ENCODE data around the gene ADAMTS18. TPM values are rescaled to one million over a fixed set of nuclear protein-coding genes. Genes with fewer than 3 reads are reported as not detected.

Gene ADAMTS18
- polyA plus RNA-seq, 2 of the 4 experiments (the other 2 are of a cell fraction) = 0.03 TPM; not detected in 1

DNA sequence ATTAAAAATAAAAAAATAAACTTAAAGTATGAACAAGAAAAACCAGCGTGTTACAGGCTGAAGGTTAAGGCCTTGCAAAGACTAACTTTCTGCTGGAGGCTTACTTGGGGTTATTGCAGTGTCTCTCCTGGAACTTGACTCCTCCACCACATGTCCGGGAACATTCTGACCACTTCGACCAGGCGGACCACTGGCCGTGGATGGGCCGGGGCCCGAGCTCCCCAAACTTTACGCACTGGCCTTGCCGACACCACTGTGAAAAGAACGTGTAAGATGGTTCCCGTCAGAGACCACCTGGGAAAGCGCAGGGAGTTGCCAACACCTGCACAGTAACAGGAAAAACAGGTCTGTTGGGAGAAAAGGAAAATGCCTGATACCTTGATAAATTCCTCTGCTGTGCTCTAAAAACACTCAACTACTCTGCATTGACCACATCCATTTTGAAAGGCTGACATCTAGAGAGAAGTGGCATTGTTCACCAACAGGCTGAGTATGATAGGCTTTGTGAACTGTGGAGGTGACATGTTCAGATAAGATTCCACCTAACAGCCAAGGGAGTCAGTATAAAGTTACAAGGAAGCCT lies 99.1 kb downstream of the ADAMTS18 start:
- Histone ChIP-seq H3K4me1 (no peaks in the 10 kb centered on the region), H3K4me2 (no peak overlapping the region), H3K27ac (no peak overlapping the region), H3K9me3 (no peaks in the 10 kb centered on the region), H3K4me3 (no peak overlapping the region)
- POLR2A ChIA-PET = no interaction called here
- TF ChIP-seq KDM1A (IDR thresholded peaks at IDR 0.05; ENCODE audit: low read depth) = no peak
- TF ChIP-seq, protein P1, sequence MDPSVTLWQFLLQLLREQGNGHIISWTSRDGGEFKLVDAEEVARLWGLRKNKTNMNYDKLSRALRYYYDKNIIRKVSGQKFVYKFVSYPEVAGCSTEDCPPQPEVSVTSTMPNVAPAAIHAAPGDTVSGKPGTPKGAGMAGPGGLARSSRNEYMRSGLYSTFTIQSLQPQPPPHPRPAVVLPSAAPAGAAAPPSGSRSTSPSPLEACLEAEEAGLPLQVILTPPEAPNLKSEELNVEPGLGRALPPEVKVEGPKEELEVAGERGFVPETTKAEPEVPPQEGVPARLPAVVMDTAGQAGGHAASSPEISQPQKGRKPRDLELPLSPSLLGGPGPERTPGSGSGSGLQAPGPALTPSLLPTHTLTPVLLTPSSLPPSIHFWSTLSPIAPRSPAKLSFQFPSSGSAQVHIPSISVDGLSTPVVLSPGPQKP (IDR thresholded peaks at IDR 0.05; ENCODE audit: low read depth, low read length) = no peak
- no peak for TF ChIP-seq MAFK (IDR thresholded peaks at IDR 0.05; ENCODE audit: partially characterized antibody)
- TF ChIP-seq, protein P2, sequence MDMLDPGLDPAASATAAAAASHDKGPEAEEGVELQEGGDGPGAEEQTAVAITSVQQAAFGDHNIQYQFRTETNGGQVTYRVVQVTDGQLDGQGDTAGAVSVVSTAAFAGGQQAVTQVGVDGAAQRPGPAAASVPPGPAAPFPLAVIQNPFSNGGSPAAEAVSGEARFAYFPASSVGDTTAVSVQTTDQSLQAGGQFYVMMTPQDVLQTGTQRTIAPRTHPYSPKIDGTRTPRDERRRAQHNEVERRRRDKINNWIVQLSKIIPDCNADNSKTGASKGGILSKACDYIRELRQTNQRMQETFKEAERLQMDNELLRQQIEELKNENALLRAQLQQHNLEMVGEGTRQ (IDR thresholded peaks at IDR 0.05) = no peak
- TF ChIP-seq PHF8 (IDR thresholded peaks at IDR 0.05; ENCODE audit: borderline replicate concordance, low read depth) = no peak
- TF ChIP-seq ZSCAN20 (CRISPR knock-in tag; IDR thresholded peaks at IDR 0.05) = no peak
- TF ChIP-seq CHD2 (IDR thresholded peaks at IDR 0.05; ENCODE audit: low read length, partially characterized antibody) = no peak
- no peak for TF ChIP-seq BHLHE40 (IDR thresholded peaks at IDR 0.05; ENCODE audit: low read depth, low read length)
- TF ChIP-seq, protein P3, sequence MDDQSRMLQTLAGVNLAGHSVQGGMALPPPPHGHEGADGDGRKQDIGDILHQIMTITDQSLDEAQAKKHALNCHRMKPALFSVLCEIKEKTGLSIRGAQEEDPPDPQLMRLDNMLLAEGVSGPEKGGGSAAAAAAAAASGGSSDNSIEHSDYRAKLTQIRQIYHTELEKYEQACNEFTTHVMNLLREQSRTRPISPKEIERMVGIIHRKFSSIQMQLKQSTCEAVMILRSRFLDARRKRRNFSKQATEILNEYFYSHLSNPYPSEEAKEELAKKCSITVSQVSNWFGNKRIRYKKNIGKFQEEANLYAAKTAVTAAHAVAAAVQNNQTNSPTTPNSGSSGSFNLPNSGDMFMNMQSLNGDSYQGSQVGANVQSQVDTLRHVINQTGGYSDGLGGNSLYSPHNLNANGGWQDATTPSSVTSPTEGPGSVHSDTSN (IDR thresholded peaks at IDR 0.05) = no peak
- TF ChIP-seq NFE2L2 (conservative IDR thresholded peaks at IDR 0.05; ENCODE audit: low read length) = no peak
- no peak for TF ChIP-seq MAZ (IDR thresholded peaks at IDR 0.05; ENCODE audit: borderline replicate concordance, low read depth, low read length)
- TF ChIP-seq EHMT2 (IDR thresholded peaks at IDR 0.05; ENCODE audit: low read depth) = no peak
- TF ChIP-seq NPAS2 (CRISPR knock-in tag; IDR thresholded peaks at IDR 0.05; ENCODE audit: borderline replicate concordance) = no peak
- no peak for ATAC-seq
- CTCF ChIA-PET = no interaction called here
- DNase-seq (ENCODE audit: low read depth in 1 of 2, low spot score in 1 of 2) = no peak
- FAIRE-seq = no peak
- 86% methylated on average over 12 of the region's 12 CpGs for WGBS (ENCODE audit: missing lambda C conversion rate)

DNA sequence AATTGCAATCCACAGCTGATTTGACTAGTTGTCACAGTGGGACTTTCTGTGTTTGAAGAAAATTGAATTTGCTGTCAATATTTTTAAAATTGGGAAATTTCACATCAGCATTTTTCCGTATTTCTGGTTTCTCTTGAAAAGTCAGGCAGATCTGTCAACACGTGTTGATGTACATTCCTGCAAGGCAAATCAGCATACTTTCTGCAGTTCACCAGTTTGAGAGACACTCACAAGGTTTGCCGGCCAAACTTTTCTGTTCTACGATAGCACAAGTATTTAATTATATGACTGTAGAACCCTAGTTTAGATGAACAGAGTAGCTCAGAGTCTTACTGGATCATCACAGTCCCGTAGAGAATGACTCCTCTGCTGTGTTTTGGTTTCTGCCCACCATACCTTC lies 102.0 kb downstream of the ADAMTS18 start:
- no peaks in the 10 kb centered on the region for H3K9me3 ChIP-seq
- ChIA-PET CTCF (no interaction called here), POLR2A (no interaction called here)
- H3K4me2 ChIP-seq = no peak overlapping the region
- no peak overlapping the region for H3K27ac ChIP-seq
- no peak for FAIRE-seq
- 82% methylated on average over 5 of the region's 5 CpGs for WGBS (ENCODE audit: missing lambda C conversion rate)
- no peaks in the 10 kb centered on the region for H3K4me1 ChIP-seq
- no peak for DNase-seq (ENCODE audit: low read depth in 1 of 2, low spot score in 1 of 2)
- no peak overlapping the region for H3K4me3 ChIP-seq
- TF ChIP-seq, protein P4, sequence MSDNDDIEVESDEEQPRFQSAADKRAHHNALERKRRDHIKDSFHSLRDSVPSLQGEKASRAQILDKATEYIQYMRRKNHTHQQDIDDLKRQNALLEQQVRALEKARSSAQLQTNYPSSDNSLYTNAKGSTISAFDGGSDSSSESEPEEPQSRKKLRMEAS (IDR thresholded peaks at IDR 0.05) = no peak
- TF ChIP-seq KDM5A (IDR thresholded peaks at IDR 0.05) (no peak), FOXS1 (CRISPR knock-in tag; IDR thresholded peaks at IDR 0.05) (no peak), JUNB (IDR thresholded peaks at IDR 0.05) (no peak), KDM1A (IDR thresholded peaks at IDR 0.05; ENCODE audit: low read depth) (no peak), JUN (IDR thresholded peaks at IDR 0.05) (no peak)
- TF ChIP-seq, protein P5, sequence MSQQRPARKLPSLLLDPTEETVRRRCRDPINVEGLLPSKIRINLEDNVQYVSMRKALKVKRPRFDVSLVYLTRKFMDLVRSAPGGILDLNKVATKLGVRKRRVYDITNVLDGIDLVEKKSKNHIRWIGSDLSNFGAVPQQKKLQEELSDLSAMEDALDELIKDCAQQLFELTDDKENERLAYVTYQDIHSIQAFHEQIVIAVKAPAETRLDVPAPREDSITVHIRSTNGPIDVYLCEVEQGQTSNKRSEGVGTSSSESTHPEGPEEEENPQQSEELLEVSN (IDR thresholded peaks at IDR 0.05; ENCODE audit: borderline replicate concordance, low read depth) = no peak
- TF ChIP-seq, protein P6, sequence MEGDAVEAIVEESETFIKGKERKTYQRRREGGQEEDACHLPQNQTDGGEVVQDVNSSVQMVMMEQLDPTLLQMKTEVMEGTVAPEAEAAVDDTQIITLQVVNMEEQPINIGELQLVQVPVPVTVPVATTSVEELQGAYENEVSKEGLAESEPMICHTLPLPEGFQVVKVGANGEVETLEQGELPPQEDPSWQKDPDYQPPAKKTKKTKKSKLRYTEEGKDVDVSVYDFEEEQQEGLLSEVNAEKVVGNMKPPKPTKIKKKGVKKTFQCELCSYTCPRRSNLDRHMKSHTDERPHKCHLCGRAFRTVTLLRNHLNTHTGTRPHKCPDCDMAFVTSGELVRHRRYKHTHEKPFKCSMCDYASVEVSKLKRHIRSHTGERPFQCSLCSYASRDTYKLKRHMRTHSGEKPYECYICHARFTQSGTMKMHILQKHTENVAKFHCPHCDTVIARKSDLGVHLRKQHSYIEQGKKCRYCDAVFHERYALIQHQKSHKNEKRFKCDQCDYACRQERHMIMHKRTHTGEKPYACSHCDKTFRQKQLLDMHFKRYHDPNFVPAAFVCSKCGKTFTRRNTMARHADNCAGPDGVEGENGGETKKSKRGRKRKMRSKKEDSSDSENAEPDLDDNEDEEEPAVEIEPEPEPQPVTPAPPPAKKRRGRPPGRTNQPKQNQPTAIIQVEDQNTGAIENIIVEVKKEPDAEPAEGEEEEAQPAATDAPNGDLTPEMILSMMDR (IDR thresholded peaks at IDR 0.05) = no peak
- ATAC-seq = no peak
